Right lung (tissue), 5 donors: ENCODE results near the gene SCN4A. TPM values are rescaled to one million over a fixed set of nuclear protein-coding genes. Genes with fewer than 3 reads are reported as not detected.
"Not testable (repeated sequence)": the region's sequence is repeated elsewhere in the genome, so short reads cannot be mapped to it uniquely, and the experiment has no call there.

Experiments used
- DNase-seq, 2 donors: peaks; one replicate each; pipeline ENCODE4 v3.0.0-alpha.2; 2013
- polyA plus RNA-seq, 5 donors: library from polyadenylated mRNA; unstranded; fragments of 120-200 nt; gene quantifications; one replicate each; pipeline versions ENCODE4 v1.2.1 to v1.2.3, GENCODE V29; 2013; ENCODE audit warnings: inconsistent platforms in 1 of 5, low replicate concordance in 1 of 5; ENCODE audit not compliant: insufficient read length in 5 of 5, insufficient read depth in 1 of 5

SCN4A gene
- polyA plus RNA-seq, 5 donors = 0.36 to 2.2 (median 0.63) TPM

DNA sequence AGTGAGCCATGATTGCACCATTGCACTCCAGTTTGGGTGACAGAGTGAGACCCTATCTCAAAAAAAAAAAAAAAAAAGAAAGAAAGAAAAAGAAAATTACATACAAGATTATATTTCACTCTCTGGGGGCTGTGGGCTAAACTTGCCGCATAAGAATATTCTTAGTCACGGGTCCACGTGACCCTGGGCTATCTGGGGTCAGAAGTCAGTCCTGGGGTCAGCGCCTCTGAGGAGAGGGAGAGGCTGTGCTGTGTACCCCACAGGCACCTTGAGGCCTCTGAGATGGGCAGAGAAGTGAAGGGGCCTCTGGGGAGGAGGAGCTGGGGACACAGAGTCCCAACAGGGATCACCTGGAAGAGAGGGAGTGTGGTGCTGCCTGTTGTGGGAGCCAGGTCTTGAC is 34.8 kb downstream of the SCN4A start:
- DNase-seq = no peak

DNA sequence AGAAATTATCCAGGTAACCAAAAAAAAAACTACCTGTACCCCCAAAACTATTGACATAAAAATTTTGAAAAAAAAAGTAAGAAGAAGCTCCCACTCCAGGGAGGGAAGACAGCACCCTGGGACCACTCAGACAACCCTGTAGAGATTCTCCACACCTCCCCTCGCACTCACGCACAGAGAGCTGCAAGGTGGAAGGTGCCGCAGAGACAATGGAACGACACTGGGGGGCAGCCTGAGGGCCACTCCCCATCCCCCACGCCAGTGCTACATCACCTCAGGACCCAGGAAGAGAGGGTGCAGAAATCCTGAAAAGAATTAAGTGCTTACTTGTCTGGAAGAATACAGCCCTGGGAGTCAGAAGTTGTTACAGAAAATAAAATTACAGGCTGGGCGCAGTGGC is 35.4 kb downstream of the SCN4A start:
- DNase-seq = no peak

DNA sequence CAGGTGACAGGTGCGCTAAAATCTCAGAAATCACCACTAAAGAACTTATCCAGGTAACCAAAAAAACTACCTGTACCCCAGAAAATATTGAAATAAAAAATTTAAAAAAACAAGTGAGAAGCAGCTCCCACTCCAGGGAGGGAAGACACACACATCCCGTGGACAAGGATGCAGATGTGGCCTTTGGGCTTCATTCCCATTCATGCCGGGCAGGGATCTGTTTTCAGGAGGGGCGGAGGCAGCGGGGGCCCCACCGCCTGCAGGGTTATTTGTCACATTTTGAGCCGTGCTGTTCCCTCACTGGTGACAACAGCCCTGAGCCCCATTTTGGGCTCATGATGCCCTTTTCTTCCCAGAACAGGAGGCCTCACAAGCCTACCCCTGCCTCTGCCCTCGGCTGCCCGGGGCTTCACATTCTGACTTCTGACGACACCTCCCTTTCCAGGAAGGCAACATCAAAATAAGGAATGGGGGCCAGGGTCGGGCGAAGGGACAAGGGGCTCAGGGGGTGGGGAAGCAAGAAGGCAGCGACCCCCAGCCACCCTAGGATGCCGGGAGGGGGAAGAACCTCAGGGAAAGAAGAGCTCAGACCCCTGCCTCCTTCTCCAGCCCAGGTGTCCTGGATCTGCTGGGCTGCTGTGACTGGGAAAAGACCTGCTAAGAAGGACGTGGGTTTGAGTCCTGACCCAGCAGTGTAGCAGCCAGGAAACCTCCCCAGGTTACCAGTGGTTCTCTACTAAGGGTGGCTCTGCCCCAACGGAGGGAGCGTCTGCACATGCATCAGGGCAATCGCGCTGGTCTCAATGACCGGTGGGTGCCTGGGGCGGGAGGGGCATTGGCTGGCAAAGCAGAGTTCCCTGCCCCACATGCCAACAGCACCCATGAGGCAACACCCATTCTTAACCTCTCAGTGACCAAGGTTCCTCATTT is 38.3 kb downstream of the SCN4A start:
- no peak for DNase-seq

DNA sequence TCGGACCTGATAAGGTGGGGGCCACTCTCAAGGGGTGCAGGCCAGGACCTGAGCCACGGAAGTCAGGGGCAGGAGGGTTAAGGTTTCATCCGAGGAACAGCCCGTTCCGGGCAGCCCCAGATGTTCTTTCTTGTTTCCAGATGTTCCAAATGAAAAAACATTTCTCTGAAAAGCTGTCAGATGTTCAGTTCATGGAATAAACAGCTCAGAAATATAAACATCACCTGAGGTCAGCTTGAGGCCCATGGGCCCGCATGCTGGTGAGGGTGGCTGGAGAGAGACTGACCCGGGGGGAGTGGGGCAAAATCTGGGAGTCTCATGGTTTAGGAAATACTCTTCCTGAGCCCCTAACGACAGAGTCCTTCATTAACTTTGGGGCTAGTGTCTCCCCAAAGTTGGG is 39.1 kb downstream of the SCN4A start:
- DNase-seq = no peak

DNA sequence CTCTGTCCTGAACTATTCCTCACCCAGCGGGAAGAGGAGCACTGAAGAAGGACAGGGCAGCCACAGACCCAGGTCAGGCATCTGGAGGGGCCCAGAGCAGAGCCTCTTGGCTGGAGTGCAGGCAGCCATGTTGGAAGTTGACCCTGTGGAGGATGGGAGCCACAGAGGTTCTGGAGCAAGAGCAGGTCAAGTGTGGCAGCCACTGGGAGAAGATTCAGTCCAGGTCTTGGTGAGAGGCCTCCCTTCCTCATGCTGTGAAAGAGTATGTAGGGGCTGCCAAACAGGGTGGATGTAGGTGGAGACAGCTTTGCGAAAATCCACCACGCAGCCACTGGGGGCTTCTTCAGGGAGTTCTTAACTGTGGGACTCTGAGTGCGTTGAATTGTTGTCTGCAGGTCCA is 40.0 kb downstream of the SCN4A start:
- DNase-seq = no peak

DNA sequence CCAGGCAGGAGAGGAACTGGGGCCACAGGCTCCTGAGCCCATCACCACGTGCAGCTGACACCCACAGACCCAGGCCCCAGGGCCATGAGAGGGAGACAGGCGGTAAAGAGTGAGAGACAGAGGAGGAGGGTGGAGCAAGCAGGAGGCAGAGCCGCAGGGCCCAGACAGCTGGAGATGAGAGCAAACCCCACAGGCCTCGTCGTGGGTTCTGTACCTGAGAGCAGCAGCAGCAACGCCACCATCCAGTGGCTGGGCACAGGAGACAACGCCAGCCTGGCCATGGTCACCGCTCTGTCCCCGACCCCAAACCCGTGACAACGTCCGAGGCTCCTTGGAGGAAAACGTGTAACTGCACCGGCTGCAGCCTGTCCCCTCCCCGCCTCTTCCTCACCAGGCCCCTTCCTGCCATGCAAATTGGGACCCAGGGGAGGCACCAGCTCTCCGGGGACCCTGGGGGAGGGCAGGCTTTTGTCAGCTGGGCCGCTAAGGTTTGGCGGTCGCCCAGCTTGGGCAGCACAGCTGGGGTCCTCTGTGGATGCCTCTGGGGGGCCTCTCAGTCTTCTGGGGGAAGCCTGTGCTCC is 40.6 kb downstream of the SCN4A start, which contains the start of gene CD79B:
CD79B (minus strand) TSS at position 351 of the 581 bp plus-strand sequence; CDS start at position 281, 70 bp downstream.
- no peak for DNase-seq

DNA sequence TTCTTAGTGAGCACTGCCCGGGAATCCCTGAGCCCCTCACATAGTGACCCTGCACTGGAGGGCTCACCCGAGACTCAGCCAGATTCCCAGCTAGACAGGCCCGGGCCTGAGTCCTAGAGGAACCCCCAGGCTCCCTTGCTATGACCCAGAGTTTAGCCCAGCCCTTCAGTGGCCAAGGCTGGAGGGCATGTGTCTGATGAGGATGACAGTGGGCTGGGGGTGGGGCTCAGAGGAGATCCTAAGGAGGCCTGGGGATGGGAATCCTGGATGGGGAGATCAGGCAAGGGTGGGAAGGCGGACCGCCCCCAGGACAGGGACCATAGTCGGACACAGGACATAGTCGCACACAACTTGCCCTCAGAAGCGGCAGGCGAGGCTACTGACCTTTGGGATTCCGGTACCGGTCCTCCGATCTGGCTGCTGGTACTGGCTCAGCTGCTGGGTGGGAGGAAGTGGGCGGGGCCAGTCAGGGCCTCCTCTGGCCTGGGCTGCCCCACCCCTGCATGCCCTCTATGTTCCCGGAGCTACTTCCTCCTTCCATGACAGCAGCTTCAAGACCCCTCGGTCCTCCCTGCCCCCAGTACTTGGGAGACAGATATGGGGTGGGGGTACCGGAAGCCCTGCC is 41.7 kb downstream of the SCN4A start:
- DNase-seq = no peak

DNA sequence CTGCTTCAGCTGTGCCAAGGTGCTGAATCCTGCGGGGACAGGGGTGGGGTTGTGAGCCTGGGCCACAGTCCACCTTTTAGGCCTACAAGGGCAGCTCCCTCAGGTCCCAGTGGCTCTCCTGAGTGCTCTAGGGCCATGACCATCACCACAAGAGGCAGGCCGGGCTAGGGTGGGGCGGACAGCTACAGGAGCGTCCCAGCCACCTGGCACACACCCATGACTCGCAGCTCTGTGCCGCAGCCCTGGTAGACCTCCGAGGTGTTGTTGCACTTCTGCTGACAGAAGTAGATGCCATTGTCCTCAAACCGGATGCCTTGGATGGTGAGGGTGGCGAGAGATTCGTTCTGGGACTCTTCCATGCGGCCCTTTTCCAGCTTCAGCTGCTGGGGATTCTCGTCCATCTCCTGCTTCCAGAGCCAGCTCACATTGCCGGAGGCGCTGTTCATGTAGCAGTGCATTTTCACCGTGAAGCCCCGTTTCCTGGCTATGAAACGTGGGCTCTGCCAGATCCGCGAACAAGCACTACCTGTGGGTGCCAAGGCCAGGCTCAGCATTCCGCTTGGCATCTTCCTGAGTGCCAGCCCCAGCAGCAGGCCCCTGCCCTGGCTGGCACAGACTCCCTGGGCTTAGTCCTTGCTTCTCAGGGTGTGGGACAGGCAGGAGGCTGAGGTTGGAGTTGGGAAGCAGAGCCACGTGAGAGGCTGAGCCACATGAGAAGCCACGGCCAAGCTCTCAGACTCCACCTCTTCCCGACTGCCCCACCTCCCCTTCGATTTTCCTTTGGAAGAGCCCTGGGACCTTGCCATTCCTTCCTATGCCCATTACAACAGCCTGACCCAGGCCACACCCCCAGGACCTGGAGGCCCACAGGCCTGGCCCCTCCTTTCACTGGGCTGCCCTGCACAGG is 42.6 kb downstream of the SCN4A start:
- DNase-seq = no peak

DNA sequence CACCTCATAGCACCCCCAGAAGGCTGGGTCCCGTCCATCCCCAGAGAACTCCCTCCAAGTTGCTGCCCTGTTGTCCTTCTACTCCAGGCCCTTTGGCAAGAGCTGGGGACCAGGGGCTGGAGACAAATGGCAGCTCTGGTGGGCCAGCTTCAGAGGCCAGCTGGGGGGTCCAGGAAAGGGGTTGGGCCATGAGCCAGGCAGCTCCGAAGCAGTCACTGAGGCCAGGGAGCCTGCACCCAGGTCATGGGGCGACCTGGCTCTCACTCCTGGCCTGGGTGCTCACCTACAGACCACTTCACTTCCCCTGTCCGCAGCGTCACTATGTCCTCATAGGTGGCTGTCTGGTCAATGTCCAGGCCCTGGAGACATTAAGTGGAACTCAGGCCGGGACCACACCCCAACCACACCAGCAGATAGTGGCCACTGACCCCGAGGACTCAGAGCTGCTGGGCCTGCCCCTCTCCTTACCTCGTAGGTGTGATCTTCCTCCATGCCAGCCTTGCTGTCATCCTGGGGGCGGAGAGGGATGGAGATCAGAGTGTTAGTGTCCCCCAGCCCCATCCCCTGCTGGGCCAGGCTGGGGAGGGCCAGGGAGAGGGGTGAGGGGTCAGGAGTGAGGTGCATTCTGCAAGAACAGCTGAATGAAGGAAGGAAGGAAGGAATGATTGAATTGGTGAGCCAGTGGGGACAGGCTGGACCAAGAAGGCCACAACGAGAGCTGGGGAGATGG is 43.6 kb downstream of the SCN4A start:
- no peak for DNase-seq

DNA sequence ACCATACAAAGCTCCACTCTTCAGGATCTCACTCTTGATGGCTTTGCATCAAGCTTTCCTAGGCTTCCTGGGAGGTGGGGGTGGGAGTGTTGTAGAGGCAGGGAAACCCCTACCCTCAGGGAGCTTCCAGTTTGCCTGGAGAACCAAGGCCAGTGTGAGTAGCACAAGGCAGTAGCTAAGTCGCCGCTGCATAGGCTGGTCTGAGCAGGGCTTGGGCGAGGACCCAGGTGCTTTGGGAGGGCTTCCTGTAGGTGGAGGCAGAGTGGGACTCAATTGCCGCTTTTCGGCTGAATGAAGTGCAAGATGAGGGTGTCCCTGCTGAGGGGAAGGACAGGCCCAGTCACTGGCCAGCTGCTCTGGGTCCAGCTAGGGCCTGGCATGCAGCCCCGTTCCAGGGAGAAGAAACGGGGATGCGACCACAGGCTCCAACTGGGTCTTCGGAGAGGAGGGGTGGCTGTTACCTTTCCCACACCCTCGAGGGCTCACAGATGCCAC is 44.5 kb downstream of the SCN4A start:
- DNase-seq = no peak

DNA sequence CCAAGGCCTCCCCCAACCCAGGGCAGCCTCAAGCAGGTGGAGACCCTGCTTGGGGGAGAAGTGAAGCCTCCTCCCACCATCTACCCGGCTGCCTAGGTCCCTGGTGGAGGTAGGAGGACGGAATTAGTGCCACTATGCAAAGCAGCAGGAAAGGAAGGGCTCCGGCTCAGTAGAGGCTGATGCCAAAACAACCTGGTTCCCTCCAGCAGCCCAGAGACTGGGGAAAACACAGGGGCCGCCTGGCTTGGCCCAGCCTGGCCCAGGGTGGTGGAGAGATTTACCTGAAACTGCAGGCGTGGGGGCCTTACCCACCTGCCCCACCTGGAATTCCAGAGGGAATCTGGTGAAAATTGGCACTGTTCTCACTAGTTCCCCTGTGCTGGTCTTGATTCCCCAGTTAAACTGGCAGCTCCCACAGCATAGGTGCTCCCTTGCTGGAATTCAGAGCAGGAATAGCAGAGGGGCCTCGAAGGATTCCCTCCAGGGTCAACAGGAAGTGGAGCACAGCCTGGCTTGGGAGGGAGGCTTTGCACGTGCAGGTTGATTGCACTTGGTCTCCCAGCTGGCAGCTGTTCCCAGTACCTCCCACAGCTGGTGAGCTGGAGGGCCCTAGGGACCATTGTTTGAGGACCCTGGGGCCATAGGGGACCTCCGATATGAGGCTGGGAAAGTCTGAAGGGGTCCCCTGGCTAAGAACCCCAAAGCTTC is 45.1 kb downstream of the SCN4A start:
- no peak for DNase-seq

DNA sequence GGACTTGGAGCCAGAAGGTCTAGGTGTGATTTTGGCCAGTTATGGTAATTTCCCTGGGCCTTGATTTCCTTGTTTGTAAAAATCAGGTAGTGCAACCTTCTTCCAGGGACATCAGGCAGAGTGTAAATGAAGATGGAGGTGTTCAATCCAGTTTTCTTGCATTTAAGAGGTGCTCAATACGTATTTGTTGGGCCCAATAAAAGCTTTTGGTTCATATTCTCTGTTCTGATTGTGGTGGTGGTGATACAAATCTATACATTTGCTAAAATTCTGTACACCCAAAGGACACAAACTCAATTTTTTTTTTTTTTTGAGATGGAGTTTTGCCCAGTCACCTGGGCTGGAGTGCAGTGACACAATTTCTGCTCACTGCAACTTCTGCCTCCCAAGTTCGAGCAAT is 46.6 kb downstream of the SCN4A start:
- DNase-seq = no peak

DNA sequence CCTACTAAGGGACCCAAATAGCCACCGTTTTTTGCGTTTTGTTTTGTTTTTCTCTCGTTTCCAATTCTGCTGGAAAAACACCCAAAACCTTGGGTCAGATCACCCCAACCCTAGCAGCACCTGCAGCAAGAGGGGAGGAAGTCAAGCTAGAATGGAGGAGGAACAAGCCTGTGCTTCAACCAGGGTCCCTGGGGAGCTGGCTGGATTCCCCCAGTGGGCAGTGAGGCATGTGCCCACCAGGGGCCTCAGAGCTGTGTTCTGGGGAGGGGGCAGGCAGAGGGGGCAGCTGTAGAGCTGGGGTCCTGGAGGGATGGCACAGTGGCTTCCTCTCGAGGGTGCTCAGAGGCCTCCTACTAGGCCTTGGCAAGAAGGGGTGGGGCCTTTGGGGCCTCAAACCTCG is 47.1 kb downstream of the SCN4A start:
- no peak for DNase-seq

DNA sequence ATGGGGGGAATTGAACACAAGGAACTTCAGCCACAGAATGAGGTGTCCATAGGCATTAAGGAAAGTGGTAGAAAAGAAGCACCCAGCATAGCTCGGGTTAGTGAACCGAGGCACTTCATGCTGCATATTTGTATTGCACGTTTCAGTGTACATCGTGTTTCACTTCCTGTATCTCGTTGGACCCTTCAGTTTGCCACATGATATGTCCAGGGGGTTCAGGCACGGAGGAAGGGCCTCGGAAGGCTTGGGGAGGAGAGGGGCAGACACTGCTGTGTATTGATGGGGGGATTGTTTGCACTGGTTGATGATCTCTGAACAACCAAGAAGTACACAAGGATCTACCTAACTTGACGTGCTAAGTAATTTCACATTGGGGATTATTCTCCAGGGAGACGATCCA is 50.3 kb downstream of the SCN4A start:
- DNase-seq = not testable (repeated sequence)

DNA sequence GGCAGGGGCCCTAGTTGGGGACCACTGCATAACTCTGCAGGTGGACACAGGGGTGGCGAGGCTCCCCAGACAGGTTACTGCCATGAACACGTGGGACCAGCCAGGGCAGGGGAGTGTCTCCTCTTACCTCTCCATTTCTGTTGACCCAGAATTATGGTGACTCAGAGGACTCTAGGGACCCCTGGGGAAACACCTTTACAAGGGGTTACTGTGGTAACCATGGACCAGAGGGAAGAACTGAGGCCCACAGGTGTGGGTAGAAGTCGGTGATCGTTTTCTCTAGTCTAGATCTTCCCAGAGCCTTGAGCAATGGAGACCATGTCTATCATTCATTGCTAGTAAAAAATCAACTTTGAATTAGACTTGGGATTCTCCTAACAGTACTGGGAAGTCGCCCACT is 51.9 kb downstream of the SCN4A start:
- DNase-seq = not testable (repeated sequence)

DNA sequence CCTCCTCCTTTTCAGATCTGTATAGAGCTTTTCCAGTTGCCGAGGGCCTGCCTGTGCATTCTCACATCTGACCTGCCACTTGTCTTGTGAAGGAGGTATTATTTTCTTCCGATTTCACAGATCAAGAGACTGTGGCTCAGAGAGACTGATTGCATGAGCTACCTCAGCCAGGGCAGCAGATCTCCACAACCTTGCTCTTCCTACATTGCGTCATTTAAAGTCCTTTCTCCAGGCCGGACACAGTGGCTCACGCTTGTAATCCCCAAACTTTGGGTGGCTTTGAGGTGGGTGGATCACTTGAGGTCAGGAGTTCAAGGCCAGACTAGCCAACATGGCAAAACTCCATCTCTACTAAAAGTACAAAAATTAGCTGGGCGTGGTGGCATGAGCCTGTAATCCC is 52.7 kb downstream of the SCN4A start:
- not testable (repeated sequence) for DNase-seq

DNA sequence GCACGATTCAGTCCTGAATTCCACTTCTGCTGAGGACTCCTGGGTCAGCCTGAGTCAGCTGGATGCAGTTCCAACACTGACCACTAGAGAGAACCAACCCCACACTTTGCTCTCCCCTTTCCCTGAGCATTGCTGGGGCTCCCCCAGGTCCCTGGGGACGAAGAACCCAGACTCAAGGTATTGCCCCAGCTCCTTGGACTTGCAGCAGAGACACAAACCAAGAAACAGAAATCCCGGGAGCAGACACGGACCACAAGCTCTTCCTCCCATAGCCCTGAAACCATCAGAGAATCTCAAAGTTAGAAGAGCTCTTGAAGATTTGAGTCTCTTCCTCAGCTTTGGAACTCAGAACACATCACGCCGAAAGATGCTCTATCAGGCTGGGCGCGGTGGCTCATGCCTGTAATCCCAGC is 53.4 kb downstream of the SCN4A start:
- peak; percentile 32 to 45 for DNase-seq

DNA sequence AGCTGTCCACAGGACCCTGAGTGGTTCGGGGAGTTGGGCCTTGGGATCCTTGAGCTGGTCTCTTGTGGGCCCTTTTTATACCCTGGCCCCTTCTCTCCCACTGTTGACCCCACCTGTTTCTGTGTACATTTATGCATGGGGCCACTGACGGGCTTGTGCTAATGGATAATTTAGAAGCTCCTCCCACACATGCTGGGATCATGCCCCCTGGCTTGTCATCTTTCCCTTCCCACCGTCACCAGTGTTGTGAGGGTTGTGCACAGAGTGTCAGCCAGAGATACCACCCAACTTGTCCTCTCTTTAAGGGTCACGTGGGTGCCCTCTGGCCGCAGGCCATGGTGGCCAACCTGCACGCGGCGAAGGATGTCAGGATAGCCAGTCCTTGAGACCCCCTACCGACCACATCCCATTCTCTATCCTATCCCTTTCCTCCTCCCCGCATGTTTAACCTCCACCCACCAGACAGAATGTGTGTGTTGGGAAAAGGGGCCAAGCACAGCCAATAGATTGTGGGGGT is 53.9 kb downstream of the SCN4A start, which contains the start of gene GH1:
GH1 (minus strand) TSS at position 51 of the 517 bp plus-strand sequence. CDS start 63 bp downstream, outside the sequence.
- not testable (repeated sequence) for DNase-seq

DNA sequence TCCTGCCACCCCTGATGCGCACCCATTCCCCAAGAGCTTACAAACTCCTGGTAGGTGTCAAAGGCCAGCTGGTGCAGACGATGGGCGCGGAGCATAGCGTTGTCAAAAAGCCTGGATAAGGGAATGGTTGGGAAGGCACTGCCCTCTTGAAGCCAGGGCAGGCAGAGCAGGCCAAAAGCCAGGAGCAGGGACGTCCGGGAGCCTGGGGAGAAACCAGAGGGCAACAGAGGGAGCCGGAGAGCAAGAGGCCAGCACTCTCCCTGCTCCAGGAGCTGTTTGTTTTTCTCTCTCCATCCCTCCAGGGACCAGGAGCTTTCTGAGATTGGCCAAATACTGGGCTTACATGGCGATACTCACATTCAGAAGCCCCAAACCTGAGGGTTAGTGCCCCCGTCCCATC is 54.4 kb downstream of the SCN4A start:
- no peak for DNase-seq

DNA sequence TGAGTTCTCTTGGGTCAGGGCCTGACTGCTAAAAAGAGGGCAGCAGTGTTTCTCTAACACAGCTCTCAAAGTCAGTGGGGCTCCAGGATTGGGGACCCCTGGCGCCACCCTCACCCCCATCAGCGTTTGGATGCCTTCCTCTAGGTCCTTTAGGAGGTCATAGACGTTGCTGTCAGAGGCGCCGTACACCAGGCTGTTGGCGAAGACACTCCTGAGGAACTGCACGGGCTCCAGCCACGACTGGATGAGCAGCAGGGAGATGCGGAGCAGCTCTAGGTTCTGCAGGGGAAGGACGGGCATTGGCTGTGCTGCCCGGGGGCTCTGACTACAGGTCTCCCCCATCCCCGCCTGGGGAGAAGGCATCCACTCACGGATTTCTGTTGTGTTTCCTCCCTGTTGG is 55.1 kb downstream of the SCN4A start:
- no peak for DNase-seq
